SK-N-SH (cell line): ENCODE measurements around the gene IFIT1B. TPM values are rescaled to one million over a fixed set of nuclear protein-coding genes. Genes with fewer than 3 reads are reported as not detected.

Experiments
- CTCF ChIA-PET: fragments of 300-600, 350-600 bp; formaldehyde crosslinking; extraction: SDS; loops from one replicate; lab custom pipeline; 2021; lab: Yijun Ruan, JAX
- POLR2A ChIA-PET: fragments of 350-600 bp; sonication (Branson Sonifier 250); formaldehyde crosslinking; extraction: SDS; loops from one replicate; lab custom pipeline; 2020; ENCODE audit warnings: antibody characterized with exemption, inconsistent platforms; lab: Yijun Ruan, JAX
- DNase-seq: peaks from one replicate; pipeline ENCODE4 v3.0.0; 2012
- H2AFZ ChIP-seq: fragments of 200-600 bp; sonication (generic); 2 replicates; pipeline ENCODE4 v1.8.1; 2016; ENCODE audit warnings: antibody characterized with exemption, mild to moderate bottlenecking, low read depth
- H3F3A ChIP-seq: fragments of 200-600 bp; sonication (generic); replicated peaks from 2 replicates; pipeline ENCODE3; 2016; ENCODE audit warnings: antibody characterized with exemption, mild to moderate bottlenecking; ENCODE audit not compliant: insufficient read depth
- H3K27ac ChIP-seq, 2 experiments: fragments of 200-500 bp in 1 of 2; fragments of 200-600 bp in 1 of 2; sonication (Bioruptor generic) in 1 of 2; sonication (generic), shearing (Covaris generic) in 1 of 2; 2 replicates each; pipeline versions ENCODE4 v1.5.1 to v1.6.1; 2014 to 2016; ENCODE audit warnings: low read depth in 2 of 2, inconsistent platforms in 1 of 2, low read length in 1 of 2, mild to moderate bottlenecking in 1 of 2, mixed read lengths in 1 of 2
- H3K27me3 ChIP-seq: fragments of 200-600 bp; sonication (generic), shearing (Covaris generic); 2 replicates; pipeline ENCODE4 v1.6.1; 2016; ENCODE audit warnings: mixed run types; ENCODE audit not compliant: insufficient read depth
- H3K36me3 ChIP-seq, 2 experiments: fragments of 200-500 bp in 1 of 2; fragments of 200-600 bp in 1 of 2; sonication (Bioruptor generic) in 1 of 2; sonication (generic) in 1 of 2; replicated peaks in 1 of 2; 2 replicates each; pipeline versions ENCODE3 to v1.5.1; 2014 to 2016; ENCODE audit warnings: low read length in 1 of 2, mild to moderate bottlenecking in 1 of 2; ENCODE audit not compliant: insufficient read depth in 2 of 2, control insufficient read depth in 1 of 2
- H3K4me1 ChIP-seq, 2 experiments: fragments of 200-500 bp in 1 of 2; fragments of 200-600 bp in 1 of 2; sonication (Bioruptor generic) in 1 of 2; sonication (generic), shearing (Covaris generic) in 1 of 2; 2 replicates each; pipeline versions ENCODE4 v1.5.1 to v1.6.1; 2014 to 2016; ENCODE audit warnings: low read depth in 1 of 2, low read length in 1 of 2, mixed run types in 1 of 2; ENCODE audit not compliant: insufficient read depth in 2 of 2, control insufficient read depth in 1 of 2
- H3K4me2 ChIP-seq: fragments of 200-600 bp; sonication (generic), shearing (Covaris generic); 2 replicates; pipeline ENCODE4 v1.6.1; 2017; ENCODE audit warnings: mixed run types
- H3K4me3 ChIP-seq, 2 experiments: fragments of 200-500 bp in 1 of 2; fragments of 200-600 bp in 1 of 2; sonication (Bioruptor generic) in 1 of 2; sonication (generic), shearing (Covaris generic) in 1 of 2; 2 replicates each; pipeline versions ENCODE4 v1.5.1 to v1.8.1; 2014 to 2016; ENCODE audit warnings: low read depth in 2 of 2, inconsistent platforms in 1 of 2, low read length in 1 of 2, mild to moderate bottlenecking in 1 of 2, mixed read lengths in 1 of 2, moderate library complexity in 1 of 2
- H3K79me2 ChIP-seq: fragments of 200-600 bp; sonication (generic); 2 replicates; pipeline ENCODE4 v1.8.1; 2017; ENCODE audit warnings: mild to moderate bottlenecking; ENCODE audit not compliant: insufficient read depth
- H3K9ac ChIP-seq: fragments of 200-600 bp; sonication (generic); 2 replicates; pipeline ENCODE4 v1.6.1; 2017; ENCODE audit warnings: mixed run types
- H3K9me2 ChIP-seq: fragments of 200-600 bp; sonication (generic); 2 replicates; pipeline ENCODE4 v1.6.1; 2017; ENCODE audit warnings: mixed run types
- H3K9me3 ChIP-seq: fragments of 200-600 bp; sonication (generic); 2 replicates; pipeline ENCODE4 v1.6.1; 2017; ENCODE audit warnings: mixed run types, mild to moderate bottlenecking, moderate library complexity
- H4K20me1 ChIP-seq: fragments of 200-600 bp; sonication (generic); 2 replicates; pipeline ENCODE4 v1.6.1; 2017; ENCODE audit warnings: mild to moderate bottlenecking, mixed run types; ENCODE audit not compliant: insufficient read depth
- CHD2 ChIP-seq: fragments of 150-350 bp; IDR thresholded peaks from 2 replicates; pipeline ENCODE4 v1.6.1; 2018; ENCODE audit warnings: low read length; ENCODE audit not compliant: partially characterized antibody
- ELF1 ChIP-seq: IDR thresholded peaks from 2 replicates; pipeline ENCODE4 v1.4.0; 2012
- EP300 ChIP-seq, 2 experiments: IDR thresholded peaks; 2 replicates each; pipeline versions ENCODE4 v1.4.0 to v1.6.1; 2012; ENCODE audit warnings: borderline replicate concordance in 1 of 2, low read depth in 1 of 2, low read length in 1 of 2
- FOSL2 ChIP-seq: IDR thresholded peaks from 2 replicates; pipeline ENCODE4 v1.4.0; 2012; ENCODE audit warnings: low read depth, mild to moderate bottlenecking, moderate library complexity, borderline replicate concordance
- FOXJ3 ChIP-seq: sonication (generic); formaldehyde crosslinking; IDR thresholded peaks from 2 replicates; pipeline ENCODE4 v1.5.1; 2020; ENCODE audit warnings: mild to moderate bottlenecking, missing genetic modification reagents
- GABPA ChIP-seq: IDR thresholded peaks from 2 replicates; pipeline ENCODE4 v1.4.0; 2012; ENCODE audit warnings: low read depth, mild to moderate bottlenecking
- JUND ChIP-seq: IDR thresholded peaks from 2 replicates; pipeline ENCODE4 v1.4.0; 2012
- NRF1 ChIP-seq: IDR thresholded peaks from 2 replicates; pipeline ENCODE4 v1.6.1; 2012; ENCODE audit warnings: low read depth, mild to moderate bottlenecking, low read length
- POLR2AphosphoS5 ChIP-seq: IDR thresholded peaks from 2 replicates; pipeline ENCODE4 v1.6.1; 2012; ENCODE audit warnings: low read depth, low read length
- RAD21 ChIP-seq: IDR thresholded peaks from 2 replicates; pipeline ENCODE4 v1.6.1; 2012; ENCODE audit warnings: mild to moderate bottlenecking, low read length
- RFX5 ChIP-seq: IDR thresholded peaks from 2 replicates; pipeline ENCODE4 v1.6.1; 2012; ENCODE audit warnings: mild to moderate bottlenecking, improper control_type of control experiment, low read length
- SIN3A ChIP-seq: IDR thresholded peaks from 2 replicates; pipeline ENCODE4 v1.6.1; 2012; ENCODE audit warnings: low read depth, mild to moderate bottlenecking, low read length, moderate library complexity, borderline replicate concordance
- SMC3 ChIP-seq: IDR thresholded peaks from 2 replicates; pipeline ENCODE4 v1.6.1; 2012; ENCODE audit warnings: low read depth, low read length, improper control_type of control experiment
- TAF1 ChIP-seq: IDR thresholded peaks from 2 replicates; pipeline ENCODE4 v1.6.1; 2012; ENCODE audit warnings: low read depth, mild to moderate bottlenecking, low read length, moderate library complexity, borderline replicate concordance
- YY1 ChIP-seq: IDR thresholded peaks from 2 replicates; pipeline ENCODE4 v1.4.0; 2012; ENCODE audit warnings: low read depth, mild to moderate bottlenecking
- WGBS: methylation state at CpG from one replicate; pipeline ENCODE4 v1.1.6; 2017; ENCODE audit warnings: low lambda C conversion rate; 5-methylcytosine and 5-hydroxymethylcytosine counted together
- polyA plus RNA-seq, 3 experiments: library from polyadenylated mRNA; depleted of rRNA; stranded (reverse); fragments of >200 nt; gene quantifications; 2 replicates each; pipeline ENCODE4 v1.2.3, GENCODE V29; 2012
- TF ChIP-seq, protein P1 (sequence below): IDR thresholded peaks from 2 replicates; pipeline ENCODE4 v1.4.0; 2012; ENCODE audit warnings: low read depth
- TF ChIP-seq, protein P2 (sequence below): IDR thresholded peaks from 2 replicates; pipeline ENCODE4; 2012
- TF ChIP-seq, protein P3 (sequence below): IDR thresholded peaks from 2 replicates; pipeline ENCODE4 v1.6.1; 2012; ENCODE audit warnings: mild to moderate bottlenecking, low read depth, low read length, moderate library complexity
- TF ChIP-seq, protein P4 (sequence below): IDR thresholded peaks from 2 replicates; pipeline ENCODE4 v1.4.0; 2012; ENCODE audit warnings: low read depth, borderline replicate concordance

The IFIT1B gene
- polyA plus RNA-seq, 1 of the 3 experiments (the other 2 are of a cell fraction) = 0.03 TPM

DNA sequence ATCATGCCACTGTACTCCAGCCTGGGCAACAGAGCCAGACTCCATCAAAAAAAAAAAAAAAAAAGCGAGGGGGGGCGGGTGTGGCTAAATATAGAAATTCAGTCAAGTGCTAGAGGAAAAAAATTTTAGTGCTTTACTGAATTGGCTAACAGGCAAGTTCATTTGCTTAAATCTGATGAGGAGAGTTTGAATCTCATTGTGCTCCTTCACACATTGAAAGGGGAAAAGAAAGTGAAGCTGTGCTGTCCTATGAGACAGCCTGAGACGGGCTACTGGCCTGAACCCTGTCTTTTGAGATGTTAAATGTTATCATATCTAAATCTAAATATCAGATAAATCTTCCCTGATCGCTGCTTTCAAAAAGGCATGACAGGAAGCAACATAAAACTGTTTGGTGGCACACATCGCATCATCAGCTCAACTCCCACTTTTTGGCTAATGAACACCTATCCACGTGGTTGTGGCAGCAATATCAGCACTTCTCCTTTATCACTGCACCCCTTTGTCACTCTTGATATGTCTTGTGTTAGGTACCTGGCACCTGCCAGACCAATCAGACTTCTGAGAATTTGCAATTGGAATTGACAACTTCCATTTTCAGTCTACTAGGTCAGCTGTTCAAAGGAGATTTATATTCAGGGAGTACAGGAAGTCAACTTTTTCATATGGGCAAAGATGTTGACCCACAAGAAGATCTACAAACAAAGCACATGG, 14.0 kb upstream of the IFIT1B start:
- no peak overlapping the region for H3K9ac ChIP-seq
- H3K4me1 ChIP-seq = peaks cover 0 to 4% of the 10 kb centered on the region in 2 experiments; a peak in 1 of 4 replicates
- no peaks in the 10 kb centered on the region for H3K9me3 ChIP-seq
- DNase-seq = no peak
- no peak overlapping the region for H3K4me3 ChIP-seq
- H3K36me3 ChIP-seq = no peaks in the 10 kb centered on the region
- CTCF ChIA-PET = interaction anchor here (1.0 to 1.3 kb wide), 5 partner anchors 25 to 146 kb away, joined by 3 to 5 read pairs (median 3); no protein-coding TSS in a partner anchor
- POLR2A ChIA-PET = no interaction called here
- H3F3A ChIP-seq = no peaks in the 10 kb centered on the region
- H3K9me2 ChIP-seq = no peaks in the 10 kb centered on the region
- WGBS = 94% methylated on average over 6 of the region's 6 CpGs
- H3K27ac ChIP-seq = no peak overlapping the region
- no peaks in the 10 kb centered on the region for H3K79me2 ChIP-seq
- H3K4me2 ChIP-seq = no peak overlapping the region
- no peaks in the 10 kb centered on the region for H4K20me1 ChIP-seq
- H3K27me3 ChIP-seq = no peaks in the 10 kb centered on the region
- TF ChIP-seq FOXJ3 (no peak), RFX5 (no peak), NRF1 (no peak), TAF1 (no peak)
- no peak overlapping the region for H2AFZ ChIP-seq

DNA sequence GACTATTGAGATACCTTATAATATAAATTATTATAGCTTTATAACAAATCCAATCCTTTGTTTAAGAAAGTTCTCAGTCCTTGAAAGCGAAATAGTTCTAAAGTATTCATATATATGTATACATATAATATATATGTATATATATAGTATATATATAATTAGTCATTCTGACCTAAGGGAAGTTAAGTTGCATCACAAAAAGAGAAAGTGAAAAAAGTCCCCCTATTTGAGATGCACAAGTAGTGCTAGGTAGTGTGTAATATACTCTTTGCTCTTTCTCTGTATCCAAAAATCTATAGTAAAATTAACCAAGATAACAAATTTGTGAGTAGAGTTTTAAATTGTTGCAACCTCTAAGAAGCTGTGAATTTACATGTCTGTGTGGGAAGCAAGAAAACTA, 13.3 kb upstream of the IFIT1B start:
- ChIA-PET CTCF (interaction anchor here (1.0 to 1.2 kb wide), 3 partner anchors 25 to 147 kb away, joined by 3 to 4 read pairs (median 3); no protein-coding TSS in a partner anchor), POLR2A (no interaction called here)
- Histone ChIP-seq H2AFZ (no peak overlapping the region), H3K4me1 (peaks cover 4 to 8% of the 10 kb centered on the region in 2 experiments; a peak in 1 of 4 replicates), H3F3A (no peaks in the 10 kb centered on the region), H3K9me3 (no peaks in the 10 kb centered on the region), H3K4me3 (no peak overlapping the region), H3K36me3 (no peaks in the 10 kb centered on the region), H3K4me2 (no peak overlapping the region), H3K9me2 (no peaks in the 10 kb centered on the region), H3K27me3 (no peaks in the 10 kb centered on the region), H3K27ac (no peak overlapping the region), H3K79me2 (no peaks in the 10 kb centered on the region), H4K20me1 (no peaks in the 10 kb centered on the region), H3K9ac (no peak overlapping the region)
- no peak for TF ChIP-seq CHD2
- TF ChIP-seq, protein P1, sequence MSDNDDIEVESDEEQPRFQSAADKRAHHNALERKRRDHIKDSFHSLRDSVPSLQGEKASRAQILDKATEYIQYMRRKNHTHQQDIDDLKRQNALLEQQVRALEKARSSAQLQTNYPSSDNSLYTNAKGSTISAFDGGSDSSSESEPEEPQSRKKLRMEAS = no peak
- no peak for TF ChIP-seq GABPA
- TF ChIP-seq POLR2AphosphoS5 = no peak
- TF ChIP-seq, protein P2, sequence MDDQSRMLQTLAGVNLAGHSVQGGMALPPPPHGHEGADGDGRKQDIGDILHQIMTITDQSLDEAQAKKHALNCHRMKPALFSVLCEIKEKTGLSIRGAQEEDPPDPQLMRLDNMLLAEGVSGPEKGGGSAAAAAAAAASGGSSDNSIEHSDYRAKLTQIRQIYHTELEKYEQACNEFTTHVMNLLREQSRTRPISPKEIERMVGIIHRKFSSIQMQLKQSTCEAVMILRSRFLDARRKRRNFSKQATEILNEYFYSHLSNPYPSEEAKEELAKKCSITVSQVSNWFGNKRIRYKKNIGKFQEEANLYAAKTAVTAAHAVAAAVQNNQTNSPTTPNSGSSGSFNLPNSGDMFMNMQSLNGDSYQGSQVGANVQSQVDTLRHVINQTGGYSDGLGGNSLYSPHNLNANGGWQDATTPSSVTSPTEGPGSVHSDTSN = no peak
- TF ChIP-seq ELF1 = no peak
- no peak for TF ChIP-seq EP300 (IDR thresholded peaks at IDR 0.05; ENCODE audit: borderline replicate concordance in 1 of 2, low read depth in 1 of 2, low read length in 1 of 2)
- TF ChIP-seq RAD21 = no peak
- TF ChIP-seq, protein P3, sequence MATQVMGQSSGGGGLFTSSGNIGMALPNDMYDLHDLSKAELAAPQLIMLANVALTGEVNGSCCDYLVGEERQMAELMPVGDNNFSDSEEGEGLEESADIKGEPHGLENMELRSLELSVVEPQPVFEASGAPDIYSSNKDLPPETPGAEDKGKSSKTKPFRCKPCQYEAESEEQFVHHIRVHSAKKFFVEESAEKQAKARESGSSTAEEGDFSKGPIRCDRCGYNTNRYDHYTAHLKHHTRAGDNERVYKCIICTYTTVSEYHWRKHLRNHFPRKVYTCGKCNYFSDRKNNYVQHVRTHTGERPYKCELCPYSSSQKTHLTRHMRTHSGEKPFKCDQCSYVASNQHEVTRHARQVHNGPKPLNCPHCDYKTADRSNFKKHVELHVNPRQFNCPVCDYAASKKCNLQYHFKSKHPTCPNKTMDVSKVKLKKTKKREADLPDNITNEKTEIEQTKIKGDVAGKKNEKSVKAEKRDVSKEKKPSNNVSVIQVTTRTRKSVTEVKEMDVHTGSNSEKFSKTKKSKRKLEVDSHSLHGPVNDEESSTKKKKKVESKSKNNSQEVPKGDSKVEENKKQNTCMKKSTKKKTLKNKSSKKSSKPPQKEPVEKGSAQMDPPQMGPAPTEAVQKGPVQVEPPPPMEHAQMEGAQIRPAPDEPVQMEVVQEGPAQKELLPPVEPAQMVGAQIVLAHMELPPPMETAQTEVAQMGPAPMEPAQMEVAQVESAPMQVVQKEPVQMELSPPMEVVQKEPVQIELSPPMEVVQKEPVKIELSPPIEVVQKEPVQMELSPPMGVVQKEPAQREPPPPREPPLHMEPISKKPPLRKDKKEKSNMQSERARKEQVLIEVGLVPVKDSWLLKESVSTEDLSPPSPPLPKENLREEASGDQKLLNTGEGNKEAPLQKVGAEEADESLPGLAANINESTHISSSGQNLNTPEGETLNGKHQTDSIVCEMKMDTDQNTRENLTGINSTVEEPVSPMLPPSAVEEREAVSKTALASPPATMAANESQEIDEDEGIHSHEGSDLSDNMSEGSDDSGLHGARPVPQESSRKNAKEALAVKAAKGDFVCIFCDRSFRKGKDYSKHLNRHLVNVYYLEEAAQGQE = no peak
- no peak for TF ChIP-seq SIN3A
- no peak for TF ChIP-seq FOSL2
- no peak for TF ChIP-seq JUND
- TF ChIP-seq YY1 = no peak
- no peak for TF ChIP-seq SMC3
- TF ChIP-seq, protein P4, sequence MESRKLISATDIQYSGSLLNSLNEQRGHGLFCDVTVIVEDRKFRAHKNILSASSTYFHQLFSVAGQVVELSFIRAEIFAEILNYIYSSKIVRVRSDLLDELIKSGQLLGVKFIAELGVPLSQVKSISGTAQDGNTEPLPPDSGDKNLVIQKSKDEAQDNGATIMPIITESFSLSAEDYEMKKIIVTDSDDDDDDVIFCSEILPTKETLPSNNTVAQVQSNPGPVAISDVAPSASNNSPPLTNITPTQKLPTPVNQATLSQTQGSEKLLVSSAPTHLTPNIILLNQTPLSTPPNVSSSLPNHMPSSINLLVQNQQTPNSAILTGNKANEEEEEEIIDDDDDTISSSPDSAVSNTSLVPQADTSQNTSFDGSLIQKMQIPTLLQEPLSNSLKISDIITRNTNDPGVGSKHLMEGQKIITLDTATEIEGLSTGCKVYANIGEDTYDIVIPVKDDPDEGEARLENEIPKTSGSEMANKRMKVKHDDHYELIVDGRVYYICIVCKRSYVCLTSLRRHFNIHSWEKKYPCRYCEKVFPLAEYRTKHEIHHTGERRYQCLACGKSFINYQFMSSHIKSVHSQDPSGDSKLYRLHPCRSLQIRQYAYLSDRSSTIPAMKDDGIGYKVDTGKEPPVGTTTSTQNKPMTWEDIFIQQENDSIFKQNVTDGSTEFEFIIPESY = no peak
- no peak for DNase-seq
- WGBS = 80% methylated on average over 1 of the region's 1 CpG
